ENCODE data around the gene SPATA3.

SPATA3 gene

DNA sequence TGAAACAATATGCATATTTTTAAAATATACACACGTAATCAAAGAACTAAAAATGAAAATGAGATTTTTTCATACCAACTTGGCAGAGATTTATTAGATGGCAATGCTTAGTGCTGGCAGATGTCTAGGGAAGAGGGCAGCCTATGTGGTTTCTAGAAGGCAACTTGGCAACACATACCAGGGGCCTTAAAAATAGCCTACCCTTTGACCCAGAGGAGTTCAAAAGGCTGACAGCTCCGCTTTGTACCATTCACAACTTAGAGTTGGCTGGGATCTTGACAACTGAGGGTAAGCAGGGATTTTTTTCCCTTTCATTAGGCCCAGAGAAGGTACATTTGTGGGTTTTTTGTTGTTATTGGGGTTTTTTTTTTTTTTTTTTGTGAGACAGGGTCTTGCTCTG is 44.5 kb upstream of the SPATA3 start:
- no peak for DNase-seq (ENCODE audit: extremely low read depth, low read depth)
- no peak overlapping the region for H3K4me3 ChIP-seq (replicated peaks; ENCODE audit: low read depth, low read length)

DNA sequence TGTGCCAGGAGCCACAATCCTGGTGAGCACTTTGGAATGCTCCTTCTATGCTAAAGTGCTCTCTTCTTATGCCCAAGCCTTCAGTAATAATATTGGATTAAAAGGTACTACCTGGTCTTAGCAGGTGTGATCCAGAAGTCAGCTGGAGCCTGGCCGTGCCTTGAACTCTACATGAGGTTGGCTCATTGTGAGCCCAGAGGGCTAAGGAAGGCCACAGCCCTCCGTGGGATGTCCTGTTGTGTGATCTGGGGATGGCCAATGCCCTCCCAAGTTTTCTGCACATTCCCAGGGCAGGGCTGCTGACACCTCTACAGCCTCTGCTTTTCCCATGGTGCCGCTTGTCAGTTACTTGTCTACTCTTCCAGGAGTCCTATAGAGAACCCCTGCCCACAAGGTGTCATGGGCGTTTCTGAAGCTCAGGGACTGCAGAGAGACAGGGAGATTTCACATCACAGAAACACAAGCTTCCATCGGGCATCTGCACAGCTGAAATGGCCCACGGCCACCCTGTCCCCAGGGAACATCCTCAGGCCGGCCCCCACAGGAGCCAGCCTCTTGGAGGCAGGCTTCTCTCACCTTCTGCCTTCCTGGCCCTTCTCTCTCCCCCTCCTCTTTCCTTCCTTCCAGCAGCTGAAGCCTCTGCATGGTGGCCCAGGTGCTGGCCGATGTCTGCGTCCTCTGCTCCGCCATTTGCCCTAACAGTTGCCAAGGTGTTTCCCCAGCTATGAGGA is 43.5 kb upstream of the SPATA3 start:
- TF ChIP-seq, protein P1, sequence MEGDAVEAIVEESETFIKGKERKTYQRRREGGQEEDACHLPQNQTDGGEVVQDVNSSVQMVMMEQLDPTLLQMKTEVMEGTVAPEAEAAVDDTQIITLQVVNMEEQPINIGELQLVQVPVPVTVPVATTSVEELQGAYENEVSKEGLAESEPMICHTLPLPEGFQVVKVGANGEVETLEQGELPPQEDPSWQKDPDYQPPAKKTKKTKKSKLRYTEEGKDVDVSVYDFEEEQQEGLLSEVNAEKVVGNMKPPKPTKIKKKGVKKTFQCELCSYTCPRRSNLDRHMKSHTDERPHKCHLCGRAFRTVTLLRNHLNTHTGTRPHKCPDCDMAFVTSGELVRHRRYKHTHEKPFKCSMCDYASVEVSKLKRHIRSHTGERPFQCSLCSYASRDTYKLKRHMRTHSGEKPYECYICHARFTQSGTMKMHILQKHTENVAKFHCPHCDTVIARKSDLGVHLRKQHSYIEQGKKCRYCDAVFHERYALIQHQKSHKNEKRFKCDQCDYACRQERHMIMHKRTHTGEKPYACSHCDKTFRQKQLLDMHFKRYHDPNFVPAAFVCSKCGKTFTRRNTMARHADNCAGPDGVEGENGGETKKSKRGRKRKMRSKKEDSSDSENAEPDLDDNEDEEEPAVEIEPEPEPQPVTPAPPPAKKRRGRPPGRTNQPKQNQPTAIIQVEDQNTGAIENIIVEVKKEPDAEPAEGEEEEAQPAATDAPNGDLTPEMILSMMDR (IDR thresholded peaks at IDR 0.05; ENCODE audit: low read depth, low read length, missing control alignments) = no peak
- no peak overlapping the region for H3K4me3 ChIP-seq (replicated peaks; ENCODE audit: low read depth, low read length)
- DNase-seq (ENCODE audit: extremely low read depth, low read depth) = no peak

More for the DNA sequence above, 44.5 kb upstream of the SPATA3 start:
- TF ChIP-seq, protein P1 (IDR thresholded peaks at IDR 0.05; ENCODE audit: low read depth, low read length, missing control alignments) = no peak

DNA sequence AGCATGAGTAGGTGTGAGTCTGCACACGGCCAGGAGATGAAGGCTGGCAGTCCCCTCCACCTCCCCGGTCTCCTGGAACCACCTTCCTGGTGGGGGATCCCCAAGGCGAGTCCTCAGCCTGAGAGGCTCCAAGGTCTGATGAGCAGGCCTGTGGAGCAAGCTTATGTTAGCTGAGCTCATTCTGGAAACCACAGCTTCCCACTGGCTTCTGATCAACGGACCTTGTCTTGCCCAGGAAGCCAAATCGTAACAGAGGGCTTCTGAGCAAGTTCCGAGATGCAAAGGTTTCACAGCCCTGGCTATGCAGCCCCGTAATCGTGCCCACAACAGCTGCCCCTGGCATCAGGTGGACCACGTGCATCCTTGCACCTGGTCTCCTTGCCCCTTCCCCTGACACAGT is 42.1 kb upstream of the SPATA3 start:
- no peak for DNase-seq (ENCODE audit: extremely low read depth, low read depth)
- TF ChIP-seq, protein P1 (IDR thresholded peaks at IDR 0.05; ENCODE audit: low read depth, low read length, missing control alignments) = no peak
- H3K4me3 ChIP-seq (replicated peaks; ENCODE audit: low read depth, low read length) = no peak overlapping the region

DNA sequence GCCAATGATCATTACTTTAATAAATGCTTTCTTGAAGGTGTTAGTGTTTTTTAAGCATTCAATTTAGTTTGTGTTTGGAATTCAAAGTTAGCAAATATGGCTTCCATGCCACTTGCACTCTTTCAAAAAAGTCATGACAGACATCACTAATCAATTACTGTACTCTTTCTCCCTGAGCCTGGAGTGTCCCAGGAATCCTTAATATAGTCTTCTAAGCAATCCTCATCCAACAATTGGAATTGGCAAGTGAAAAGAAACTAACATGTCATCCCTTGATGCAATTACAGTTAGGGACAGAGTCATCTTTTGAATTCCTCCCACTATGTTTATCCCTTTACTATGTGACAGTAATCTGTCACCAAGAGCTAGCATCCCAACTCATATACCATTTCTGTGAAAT is 41.2 kb upstream of the SPATA3 start:
- DNase-seq (ENCODE audit: extremely low read depth, low read depth) = no peak
- TF ChIP-seq, protein P1 (IDR thresholded peaks at IDR 0.05; ENCODE audit: low read depth, low read length, missing control alignments) = no peak
- H3K4me3 ChIP-seq (replicated peaks; ENCODE audit: low read depth, low read length) = no peak overlapping the region

DNA sequence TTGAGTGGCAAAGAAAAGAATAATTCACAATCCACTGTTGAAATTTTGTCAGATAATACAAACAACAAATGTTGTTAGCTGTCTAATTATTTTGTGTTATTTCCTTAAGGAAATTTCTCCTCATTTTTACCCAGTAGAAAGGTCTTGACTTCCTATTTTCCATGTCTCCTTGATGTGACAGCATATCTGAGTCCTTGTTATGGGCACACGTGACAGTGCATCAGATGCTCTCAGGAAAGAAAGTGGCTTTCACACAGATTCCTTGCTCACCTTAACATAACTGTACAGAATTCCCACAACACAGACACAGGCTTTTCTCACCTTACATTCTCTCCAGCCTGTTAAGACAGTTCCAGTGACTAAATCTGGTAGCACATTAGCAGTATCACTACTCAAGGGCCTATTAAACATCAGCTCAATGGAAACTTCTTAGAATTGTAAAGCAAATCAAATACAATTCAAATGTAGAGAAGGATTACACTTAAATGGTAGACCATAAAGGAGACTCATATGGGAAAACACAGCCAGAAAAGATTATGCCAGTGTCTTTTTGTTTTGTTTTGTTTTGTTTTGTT is 40.7 kb upstream of the SPATA3 start:
- no peak overlapping the region for H3K4me3 ChIP-seq (replicated peaks; ENCODE audit: low read depth, low read length)
- DNase-seq (ENCODE audit: extremely low read depth, low read depth) = no peak
- TF ChIP-seq, protein P1 (IDR thresholded peaks at IDR 0.05; ENCODE audit: low read depth, low read length, missing control alignments) = no peak

DNA sequence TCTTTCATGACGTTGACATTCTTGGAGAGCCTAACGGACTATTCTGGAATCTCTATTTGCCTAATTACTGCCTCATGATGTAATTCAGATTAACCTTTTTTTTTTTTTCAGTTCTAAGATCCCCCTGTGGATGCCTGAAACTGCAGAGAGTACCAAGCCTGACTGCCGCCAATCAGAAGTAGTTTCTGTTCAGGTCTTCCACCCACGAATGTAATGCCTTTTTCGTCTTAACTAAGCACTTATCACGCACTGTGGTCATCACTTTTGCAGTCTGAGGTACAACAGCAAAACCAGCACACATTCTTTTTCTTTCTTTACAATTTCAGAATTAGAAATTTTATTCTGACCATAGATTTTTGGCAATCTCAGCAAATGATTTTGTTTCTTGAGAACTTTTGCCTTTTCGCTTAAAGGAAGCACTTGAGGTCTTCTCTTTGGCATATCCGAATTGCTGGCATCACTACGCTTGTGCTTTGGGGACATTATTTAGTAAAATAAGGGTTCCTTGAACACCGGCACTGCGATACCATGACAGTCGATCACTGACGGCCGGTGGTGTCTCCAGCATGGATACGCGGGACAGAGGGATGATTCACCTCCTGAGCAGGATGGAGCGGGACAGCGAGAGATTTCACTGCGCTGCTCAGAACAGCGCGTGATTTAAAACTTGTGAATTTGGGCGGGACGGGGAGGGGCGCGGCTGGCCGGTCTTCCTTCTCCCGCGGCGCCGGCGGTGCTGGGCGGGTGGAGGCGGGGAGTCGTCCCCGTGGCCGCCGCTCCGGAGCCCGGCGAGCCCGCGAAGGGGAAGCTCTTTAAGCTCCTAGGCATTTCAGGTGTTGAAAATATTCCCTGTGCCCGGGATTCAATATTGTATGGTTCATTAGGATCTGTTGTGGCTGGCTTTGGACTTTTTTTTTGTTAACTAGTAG is 38.8 kb upstream of the SPATA3 start:
- peak overlapping the region; percentile 23 for H3K4me3 ChIP-seq (replicated peaks; ENCODE audit: low read depth, low read length)
- TF ChIP-seq, protein P1 (IDR thresholded peaks at IDR 0.05; ENCODE audit: low read depth, low read length, missing control alignments) = no peak
- no peak for DNase-seq (ENCODE audit: extremely low read depth, low read depth)

Data from HFF-Myc (cell line).